K562 (cell line): ENCODE results near the gene DNER. TPM values are rescaled to one million over a fixed set of nuclear protein-coding genes. Genes with fewer than 3 reads are reported as not detected.

Source experiments
- ATAC-seq: fragments of 200-7000 bp; cut with Tn5 transposase; 3 replicates; pipeline ENCODE4 v1.9.1; 2020; ENCODE audit warnings: moderate library complexity
- BruUV-seq: library from RNA; stranded (reverse); fragments of 400-500 nt; replicated peaks from 2 replicates; lab custom pipeline; 2021; lab: Mats Ljungman, UMichigan
- CTCF ChIA-PET: fragments of 300-600 bp; formaldehyde crosslinking; extraction: SDS; loops from one replicate; lab custom pipeline; 2021; ENCODE audit warnings: low intra/inter-chr PET ratio; lab: Yijun Ruan, JAX
- POLR2A ChIA-PET: fragments of 300-600, 350-650 bp; sonication (Branson Sonifier 250); formaldehyde crosslinking; extraction: SDS; loops from one replicate; lab custom pipeline; 2021; ENCODE audit warnings: antibody characterized with exemption, inconsistent platforms; lab: Yijun Ruan, JAX
- DNase-seq, 4 experiments: peaks; one replicate each; pipeline versions ENCODE4 v3.0.0 to v3.0.0-alpha.2; 2011 to 2018; ENCODE audit warnings: low spot score in 3 of 4, mixed read lengths in 3 of 4; ENCODE audit errors: extremely low read depth in 1 of 4
- FAIRE-seq: peaks from 2 replicates; lab custom pipeline; 2011; peaks lifted over from hg19 to GRCh38; lab: Jason Lieb, UNC
- H2AFZ ChIP-seq: 2 replicates; pipeline ENCODE4 v1.6.0; 2011; ENCODE audit warnings: low read depth, low read length, control low read depth, inconsistent platforms
- H3K27ac ChIP-seq: fragments of 200-600 bp; 3 replicates; pipeline ENCODE4 v1.8.0; 2011; ENCODE audit warnings: low read depth, mild to moderate bottlenecking, control low read depth, inconsistent platforms, low read length, moderate library complexity, mixed read lengths; ENCODE audit errors: extremely low read depth
- H3K27me3 ChIP-seq, 2 experiments: fragments of 300-600 bp in 1 of 2; 2 replicates in 1 of 2; 3 replicates in 1 of 2; pipeline versions ENCODE4 v1.6.0 to v1.8.0; 2011; ENCODE audit warnings: inconsistent platforms in 2 of 2, low read length in 2 of 2, mild to moderate bottlenecking in 1 of 2, mixed read lengths in 1 of 2, moderate library complexity in 1 of 2; ENCODE audit not compliant: control insufficient read depth in 2 of 2, insufficient read depth in 2 of 2
- H3K36me3 ChIP-seq: fragments of 300-600 bp; 3 replicates; pipeline ENCODE4 v1.8.0; 2011; ENCODE audit warnings: mild to moderate bottlenecking, low read length, inconsistent platforms; ENCODE audit not compliant: control insufficient read depth, insufficient read depth
- H3K4me1 ChIP-seq, 2 experiments: fragments of 200-600 bp in 1 of 2; replicated peaks in 1 of 2; 2 replicates in 1 of 2; 3 replicates in 1 of 2; pipeline versions ENCODE4 v1.5.1 to v1.8.0; 2011; ENCODE audit warnings: inconsistent platforms in 2 of 2, low read length in 2 of 2, mild to moderate bottlenecking in 1 of 2, mixed read lengths in 1 of 2, moderate library complexity in 1 of 2; ENCODE audit not compliant: control insufficient read depth in 2 of 2, insufficient read depth in 2 of 2
- H3K4me2 ChIP-seq: 2 replicates; pipeline ENCODE4 v1.6.1; 2011; ENCODE audit warnings: low read length, control low read depth, inconsistent platforms, mixed read lengths; ENCODE audit not compliant: insufficient read depth
- H3K4me3 ChIP-seq: fragments of 200-600 bp; sonication (generic), shearing (Covaris generic); 2 replicates; pipeline ENCODE4 v1.5.1; 2016; ENCODE audit warnings: control low read depth, inconsistent platforms
- H3K79me2 ChIP-seq: fragments of 200-600 bp; 3 replicates; pipeline ENCODE4 v1.8.0; 2011; ENCODE audit warnings: low read length, inconsistent platforms; ENCODE audit not compliant: control insufficient read depth, insufficient read depth
- H3K9ac ChIP-seq, 2 experiments: 2 replicates each; pipeline versions ENCODE4 v1.6.0 to v1.6.1; 2011; ENCODE audit warnings: low read depth in 2 of 2, low read length in 2 of 2, control low read depth in 1 of 2, inconsistent platforms in 1 of 2, mild to moderate bottlenecking in 1 of 2, mixed read lengths in 1 of 2; ENCODE audit not compliant: insufficient read depth in 1 of 2
- H3K9me1 ChIP-seq: one replicate; pipeline ENCODE4 v1.6.0; 2011; ENCODE audit warnings: inconsistent platforms, mild to moderate bottlenecking, low read length, moderate library complexity; ENCODE audit not compliant: control insufficient read depth, insufficient read depth
- H3K9me3 ChIP-seq: replicated peaks from 2 replicates; pipeline ENCODE4 v1.5.1; 2011; ENCODE audit warnings: low read depth, low read length, inconsistent platforms; ENCODE audit not compliant: control insufficient read depth, insufficient read depth
- H4K20me1 ChIP-seq: replicated peaks from 2 replicates; pipeline ENCODE4 v1.6.1; 2011; ENCODE audit warnings: low read length, inconsistent platforms, mixed read lengths; ENCODE audit not compliant: control insufficient read depth, insufficient read depth
- CBFA2T3 ChIP-seq: fragments of 450-650 bp; IDR thresholded peaks from 2 replicates; pipeline ENCODE4 v1.6.1; 2017
- CBX5 ChIP-seq: IDR thresholded peaks from 2 replicates; pipeline ENCODE4 v1.6.1; 2014; ENCODE audit warnings: low read depth, borderline replicate concordance
- DPF2 ChIP-seq: fragments of 450-650 bp; IDR thresholded peaks from 2 replicates; pipeline ENCODE4 v1.6.1; 2016
- EP400 ChIP-seq: fragments of 450-650 bp; IDR thresholded peaks from 2 replicates; pipeline ENCODE4 v1.6.1; 2017; ENCODE audit warnings: antibody characterized with exemption, mild to moderate bottlenecking, moderate library complexity
- FOSL1 ChIP-seq: fragments of 200-800 bp; sonication (Bioruptor generic); conservative IDR thresholded peaks from 2 replicates; pipeline ENCODE4 v1.6.1; 2016; ENCODE audit warnings: missing genetic modification characterization, missing compliant biosample characterization
- KDM5B ChIP-seq: fragments of 200-600 bp; sonication (generic); IDR thresholded peaks from 2 replicates; pipeline ENCODE4 v1.6.1; 2012; ENCODE audit warnings: low read depth, mild to moderate bottlenecking, moderate library complexity, low read length, control low read depth, inconsistent platforms; ENCODE audit not compliant: insufficient replicate concordance
- MEIS2 ChIP-seq: fragments of 450-650 bp; IDR thresholded peaks from 2 replicates; pipeline ENCODE4 v1.6.1; 2014; ENCODE audit warnings: mild to moderate bottlenecking; ENCODE audit not compliant: partially characterized antibody
- NCOA2 ChIP-seq, 2 experiments: fragments of 450-650 bp; IDR thresholded peaks; 2 replicates each; pipeline ENCODE4 v1.6.1; 2018; ENCODE audit warnings: mild to moderate bottlenecking in 2 of 2, moderate library complexity in 1 of 2; ENCODE audit not compliant: partially characterized antibody in 2 of 2
- TARDBP ChIP-seq: fragments of 450-650 bp; IDR thresholded peaks from 2 replicates; pipeline ENCODE4 v1.6.1; 2016
- TRIM24 ChIP-seq, 2 experiments: fragments of 450-650 bp; IDR thresholded peaks; 2 replicates each; pipeline ENCODE4 v1.6.1; 2016
- TRIM28 ChIP-seq: fragments of 450-650 bp; IDR thresholded peaks from 2 replicates; pipeline ENCODE4 v1.6.1; 2017
- ZFP1 ChIP-seq: fragments of 450-650 bp; formaldehyde crosslinking; IDR thresholded peaks from 2 replicates; pipeline ENCODE4 v1.4.0; 2020; ENCODE audit warnings: mild to moderate bottlenecking, mixed read lengths
- ZKSCAN3 ChIP-seq: fragments of 250-450 bp; sonication (Bioruptor Pico); IDR thresholded peaks from 2 replicates; pipeline ENCODE4 v1.4.0; 2020
- ZNF280A ChIP-seq: fragments of 450-650 bp; IDR thresholded peaks from 2 replicates; pipeline ENCODE4 v1.6.1; 2018; ENCODE audit warnings: mild to moderate bottlenecking, low read depth; ENCODE audit not compliant: partially characterized antibody
- WGBS: fragments of 100-300 bp; shearing (Covaris generic); methylation state at CpG from one replicate; pipeline ENCODE4 v1.1.6; 2016; ENCODE audit warnings: low coverage, mixed read lengths; ENCODE audit not compliant: insufficient coverage; ENCODE audit errors: missing lambda C conversion rate; 5-methylcytosine and 5-hydroxymethylcytosine counted together
- in situ Hi-C: fragments of 300-500 bp; cut with MboI; formaldehyde crosslinking; loops from 4 replicates; pipeline ENCODE4 v1.15.0; 2018; ENCODE audit warnings: inconsistent platforms, mixed read lengths
- intact Hi-C: fragments of 100-400 bp; cut with micrococcal nuclease; formaldehyde crosslinking; loops from 2 replicates; pipeline ENCODE4 v1.14.2; 2022
- polyA plus RNA-seq, 8 experiments: library from polyadenylated mRNA; depleted of rRNA in 4 of 8; stranded (reverse) in 5 of 8; unstranded in 3 of 8; fragments of >200 nt; fragmentation: Nextera tagmentation in 2 of 8; fragmentation: Illumina TruSeq in 1 of 8; extraction: Ambion mirVana in 2 of 8; extraction: Trizol in 1 of 8; gene quantifications; 2 replicates each; pipeline versions ENCODE4 v1.2.1 to v1.2.3, GENCODE V29; 2011 to 2014; ENCODE audit warnings: inconsistent platforms in 1 of 8, missing spikeins in 1 of 8
- total RNA-seq, 7 experiments: library from RNA; depleted of rRNA in 6 of 7; stranded (reverse); fragments of >200 nt in 6 of 7; fragmentation: Illumina TruSeq in 2 of 7; extraction: Trizol in 2 of 7; gene quantifications; 2 replicates each; pipeline versions ENCODE4 v1.2.1 to v1.2.3, GENCODE V29; 2011 to 2021; ENCODE audit warnings: low replicate concordance in 1 of 7
- TF ChIP-seq, protein P1 (sequence below), 2 experiments: fragments of 250-450 bp in 1 of 2; fragments of 450-650 bp in 1 of 2; sonication (Bioruptor Pico) in 1 of 2; IDR thresholded peaks; 2 replicates each; pipeline versions ENCODE4 v1.6.1 to v1.8.0; 2016 to 2021; ENCODE audit warnings: mild to moderate bottlenecking in 2 of 2, moderate library complexity in 2 of 2, missing compliant biosample characterization in 1 of 2, missing genetic modification characterization in 1 of 2
- TF ChIP-seq, protein P2 (sequence below): IDR thresholded peaks from 2 replicates; pipeline ENCODE4 v1.6.1; 2012; ENCODE audit warnings: low read depth, low read length, improper control_type of control experiment, borderline replicate concordance
- TF ChIP-seq, protein P3 (sequence below): fragments of 450-650 bp; formaldehyde crosslinking; IDR thresholded peaks from 2 replicates; pipeline ENCODE4 v1.4.0; 2020; ENCODE audit warnings: mild to moderate bottlenecking, moderate library complexity

DNER gene
- total and polyA plus RNA-seq, 9 of the 15 experiments (the other 6 are each of a cell fraction or from before 2014, with no cell fraction given), result not detected

GRCh38 chr2:229740279-229740678, 25.9 kb upstream of the DNER start (continued):
- TF ChIP-seq CBFA2T3 (peak; percentile 69), DPF2 (0 out of 2 replicates have a peak, but pooled peaks have one; percentile 27), FOSL1 (tag) (0 out of 2 replicates have a peak, but pooled peaks have one; percentile 14)

DNA sequence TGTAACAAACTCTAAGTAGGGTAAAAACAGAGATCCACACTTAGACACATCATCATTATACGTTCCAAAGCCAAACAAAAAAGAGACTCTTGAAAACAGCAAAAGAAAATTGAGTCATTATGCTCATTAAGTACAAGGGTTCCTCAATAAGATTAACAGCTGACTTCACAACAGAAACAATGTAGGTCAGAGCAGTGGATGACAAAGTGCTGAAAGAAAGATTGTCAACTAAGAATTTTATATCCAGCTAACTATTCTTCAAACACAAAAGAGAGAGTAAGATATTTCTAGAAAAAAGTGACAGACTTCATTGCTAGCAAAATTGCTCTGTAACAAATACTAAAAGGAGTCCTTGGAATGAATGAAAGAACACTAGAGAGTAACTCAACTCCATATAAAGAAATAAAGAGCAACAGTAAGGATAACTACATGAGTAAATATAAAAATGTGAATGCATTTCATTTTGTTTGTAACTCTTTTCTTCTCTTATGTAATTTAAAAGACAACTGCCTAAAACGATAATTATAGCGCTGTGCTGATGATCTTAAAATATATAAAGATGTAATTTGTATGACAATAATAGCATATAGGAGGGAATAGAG, 23.8 kb upstream of the DNER start:
- in situ Hi-C loops (no loop called here), intact Hi-C loops (no loop called here)
- ChIA-PET CTCF (no interaction called here), POLR2A (no interaction called here)
- no peak for ATAC-seq
- H3K27ac ChIP-seq, result no peak overlapping the region
- H4K20me1 ChIP-seq, result no peaks in the 10 kb centered on the region
- peaks cover 0 to 4% of the 10 kb centered on the region in 2 experiments; a peak in 3 of 5 replicates for H3K4me1 ChIP-seq
- no peak for FAIRE-seq
- 0% methylated on average over 3 of the region's 3 CpGs for WGBS
- H3K9me1 ChIP-seq, result no peaks in the 10 kb centered on the region
- no peak for DNase-seq
- H3K36me3 ChIP-seq, result no peaks in the 10 kb centered on the region
- H3K9me3 ChIP-seq, result no peaks in the 10 kb centered on the region; the same call in 1 of the 2 replicates
- H3K79me2 ChIP-seq, result no peaks in the 10 kb centered on the region
- H3K27me3 ChIP-seq, result no peaks in the 10 kb centered on the region
- no peak overlapping the region for H3K4me3 ChIP-seq
- no peak overlapping the region for H2AFZ ChIP-seq
- H3K9ac ChIP-seq, result no peak overlapping the region
- BruUV-seq, result no TSS peak
- no peak overlapping the region for H3K4me2 ChIP-seq
- no peak for TF ChIP-seq TARDBP
- peak; percentile 90 for TF ChIP-seq TRIM28
- peak; percentile 61 for TF ChIP-seq MEIS2
- TF ChIP-seq, protein P1, sequence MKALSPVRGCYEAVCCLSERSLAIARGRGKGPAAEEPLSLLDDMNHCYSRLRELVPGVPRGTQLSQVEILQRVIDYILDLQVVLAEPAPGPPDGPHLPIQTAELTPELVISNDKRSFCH (CRISPR knock-in tag; IDR thresholded peaks at IDR 0.05), result no peak
- TF ChIP-seq, protein P1 (tag; IDR thresholded peaks at IDR 0.05), result no peak
- no peak for TF ChIP-seq KDM5B
- TF ChIP-seq TRIM24 (IDR thresholded peaks at IDR 0.05), result peak in 1 of 2 experiments; percentile 71; a peak in 1 of 4 replicates
- TF ChIP-seq CBX5, result peak; percentile 91
- TF ChIP-seq, protein P2, sequence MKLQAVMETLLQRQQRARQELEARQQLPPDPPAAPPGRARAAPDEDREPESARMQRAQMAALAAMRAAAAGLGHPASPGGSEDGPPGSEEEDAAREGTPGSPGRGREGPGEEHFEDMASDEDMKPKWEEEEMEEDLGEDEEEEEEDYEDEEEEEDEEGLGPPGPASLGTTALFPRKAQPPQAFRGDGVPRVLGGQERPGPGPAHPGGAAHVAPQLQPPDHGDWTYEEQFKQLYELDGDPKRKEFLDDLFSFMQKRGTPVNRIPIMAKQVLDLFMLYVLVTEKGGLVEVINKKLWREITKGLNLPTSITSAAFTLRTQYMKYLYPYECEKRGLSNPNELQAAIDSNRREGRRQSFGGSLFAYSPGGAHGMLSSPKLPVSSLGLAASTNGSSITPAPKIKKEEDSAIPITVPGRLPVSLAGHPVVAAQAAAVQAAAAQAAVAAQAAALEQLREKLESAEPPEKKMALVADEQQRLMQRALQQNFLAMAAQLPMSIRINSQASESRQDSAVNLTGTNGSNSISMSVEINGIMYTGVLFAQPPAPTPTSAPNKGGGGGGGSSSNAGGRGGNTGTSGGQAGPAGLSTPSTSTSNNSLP, result no peak
- TF ChIP-seq ZFP1 (CRISPR knock-in tag), result peak; percentile 68; the same call in 1 of the 2 replicates
- TF ChIP-seq, protein P3, sequence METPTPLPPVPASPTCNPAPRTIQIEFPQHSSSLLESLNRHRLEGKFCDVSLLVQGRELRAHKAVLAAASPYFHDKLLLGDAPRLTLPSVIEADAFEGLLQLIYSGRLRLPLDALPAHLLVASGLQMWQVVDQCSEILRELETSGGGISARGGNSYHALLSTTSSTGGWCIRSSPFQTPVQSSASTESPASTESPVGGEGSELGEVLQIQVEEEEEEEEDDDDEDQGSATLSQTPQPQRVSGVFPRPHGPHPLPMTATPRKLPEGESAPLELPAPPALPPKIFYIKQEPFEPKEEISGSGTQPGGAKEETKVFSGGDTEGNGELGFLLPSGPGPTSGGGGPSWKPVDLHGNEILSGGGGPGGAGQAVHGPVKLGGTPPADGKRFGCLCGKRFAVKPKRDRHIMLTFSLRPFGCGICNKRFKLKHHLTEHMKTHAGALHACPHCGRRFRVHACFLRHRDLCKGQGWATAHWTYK (CRISPR knock-in tag), result no peak
- TF ChIP-seq ZNF280A, result peak; percentile 82
- TF ChIP-seq EP400, result no peak
- no peak for TF ChIP-seq ZKSCAN3
- TF ChIP-seq NCOA2 (IDR thresholded peaks at IDR 0.05; ENCODE audit: partially characterized antibody in 2 of 2), result no peak
